Naive thymus-derived CD8-positive, alpha-beta T cell (primary cell): ENCODE results near the gene COA8. TPM values are rescaled to one million over a fixed set of nuclear protein-coding genes. Genes with fewer than 3 reads are reported as not detected.
A peak's percentile ranks its signal among the peaks of the same experiment; 100 is the strongest.

Experiments
- ATAC-seq, 2 donors: fragments of 150-1000 bp; cut with Tn5 transposase in 1 of 2; sonication (Bioruptor Pico), chemical (Tn5 transposase) in 1 of 2; 1 replicate in 1 of 2; 2 replicates in 1 of 2; pipeline ENCODE4 v1.10.0; 2021; ENCODE audit warnings: mild to moderate bottlenecking in 2 of 2, moderate library complexity in 2 of 2
- POLR2A ChIA-PET: fragments of 350-600 bp; sonication (Branson Sonifier 250); formaldehyde crosslinking; loops from one replicate; lab custom pipeline; 2021; ENCODE audit warnings: antibody characterized with exemption; lab: Charles Lee
- DNase-seq, 10 donors: peaks; one replicate each; pipeline versions ENCODE4 v3.0.0 to v3.0.0-alpha.2; 2020 to 2022
- H3K27ac Mint-ChIP-seq, 10 donors: one replicate each; pipeline ENCODE4 v1.8.0; 2020 to 2022; ENCODE audit warnings: mild to moderate bottlenecking in 10 of 10, mixed read lengths in 10 of 10, moderate library complexity in 4 of 10, inconsistent platforms in 1 of 10
- H3K27me3 Mint-ChIP-seq, 5 donors: one replicate each; pipeline ENCODE4 v1.8.0; 2021 to 2022; ENCODE audit warnings: mixed read lengths in 5 of 5
- H3K36me3 Mint-ChIP-seq, 3 donors: one replicate each; pipeline ENCODE4 v1.8.0; 2020 to 2022; ENCODE audit warnings: mixed read lengths in 3 of 3, mild to moderate bottlenecking in 2 of 3, inconsistent platforms in 1 of 3
- H3K4me1 Mint-ChIP-seq, 4 donors: one replicate each; pipeline ENCODE4 v1.8.0; 2021 to 2022; ENCODE audit warnings: mixed read lengths in 4 of 4
- H3K4me3 Mint-ChIP-seq, 10 donors: one replicate each; pipeline ENCODE4 v1.8.0; 2020 to 2022; ENCODE audit warnings: mild to moderate bottlenecking in 10 of 10, mixed read lengths in 10 of 10, moderate library complexity in 6 of 10, inconsistent platforms in 1 of 10
- H3K9me3 Mint-ChIP-seq, 9 donors: one replicate each; pipeline ENCODE4 v1.8.0; 2020 to 2022; ENCODE audit warnings: mixed read lengths in 9 of 9, mild to moderate bottlenecking in 3 of 9, inconsistent platforms in 1 of 9, moderate library complexity in 1 of 9
- polyA plus RNA-seq, 3 donors: library from polyadenylated mRNA; unstranded; fragments of 300-500 nt; fragmentation: Illumina TruSeq; gene quantifications; one replicate each; pipeline ENCODE4 v1.2.3, GENCODE V29; 2021
- total RNA-seq, 8 experiments: library from RNA in 2 of 8; stranded (reverse) in 2 of 8; gene quantifications; one replicate each; pipeline ENCODE4 v1.2.3 and lab custom pipeline; 2021 to 2026

The COA8 gene
- total and polyA plus RNA-seq, 5 experiments from 2014 or later, result 27.4 to 72.0 (median 47.3) TPM

GRCh38 chr14:103547455-103547940 lies 15.3 kb upstream of the COA8 start:
- Mint-ChIP-seq H3K4me1 (peaks cover 0 to 8% (median 6%) of the 10 kb centered on the region in 4 donors), H3K27me3 (peaks cover 0 to 3% (median 0%) of the 10 kb centered on the region in 5 donors), H3K27ac (no peak overlapping the region), H3K4me3 (no peak overlapping the region), H3K9me3 (no peaks in the 10 kb centered on the region), H3K36me3 (peaks cover 0 to 3% (median 0%) of the 10 kb centered on the region in 3 donors)
- POLR2A ChIA-PET, result interaction anchor here (1.0 to 2.1 kb wide), 2 partner anchors 15 to 19 kb away, joined by 4 to 8 read pairs; partner anchors contain the start of genes BAG5 and COA8
- ATAC-seq (no peak), DNase-seq (no peak)

DNA sequence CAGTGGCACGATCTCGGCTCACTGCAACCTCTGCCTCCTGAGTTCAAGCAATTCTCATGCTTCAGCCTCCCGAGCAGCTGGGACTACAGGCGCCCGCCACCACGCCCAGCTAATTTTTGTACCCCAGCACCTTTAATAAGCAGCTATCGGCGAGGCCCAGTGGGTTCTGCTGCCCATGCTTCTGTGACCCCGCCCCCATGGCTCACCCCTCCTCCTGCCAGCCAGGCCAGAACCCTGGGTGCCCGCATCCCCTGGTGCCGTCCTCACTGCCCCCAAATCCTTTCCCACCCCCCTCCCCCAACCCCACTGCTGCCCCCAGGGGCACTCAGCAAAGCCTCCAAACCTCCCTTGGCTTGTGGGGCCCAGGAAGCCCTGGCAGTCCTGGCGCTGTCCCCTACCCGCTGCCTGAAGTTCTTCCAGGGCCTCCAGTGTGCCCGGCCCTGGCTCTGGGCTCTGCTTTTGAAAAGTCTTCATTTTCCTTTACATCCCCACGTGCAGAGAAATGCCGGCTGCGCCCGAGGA lies 14.8 kb upstream of the COA8 start:
- POLR2A ChIA-PET, result interaction anchor here (1.0 to 2.1 kb wide), 2 partner anchors 14 to 20 kb away, joined by 4 to 8 read pairs; partner anchors contain the start of genes BAG5 and COA8
- DNase-seq (no peak), ATAC-seq (no peak)
- H3K27me3 Mint-ChIP-seq, result peaks cover 0 to 3% (median 0%) of the 10 kb centered on the region in 5 donors
- peaks cover 0 to 14% (median 6%) of the 10 kb centered on the region in 4 donors for H3K4me1 Mint-ChIP-seq
- no peaks in the 10 kb centered on the region for H3K9me3 Mint-ChIP-seq
- H3K27ac Mint-ChIP-seq, result no peak overlapping the region
- no peak overlapping the region for H3K4me3 Mint-ChIP-seq
- peaks cover 0 to 4% (median 0%) of the 10 kb centered on the region in 3 donors for H3K36me3 Mint-ChIP-seq

- Mint-ChIP-seq H3K36me3 (peaks cover 0 to 6% (median 0%) of the 10 kb centered on the region in 3 donors), H3K9me3 (no peaks in the 10 kb centered on the region), H3K4me1 (peaks cover 0 to 17% (median 7%) of the 10 kb centered on the region in 4 donors), H3K27ac (peak overlapping the region in 2 of 10 donors; percentile 20 to 27), H3K27me3 (peaks cover 0 to 2% (median 0%) of the 10 kb centered on the region in 5 donors), H3K4me3 (no peak overlapping the region)
- POLR2A ChIA-PET, result interaction anchor here (1.0 kb wide), 1 partner anchor 20 kb away, joined by 4 read pairs; no protein-coding TSS in a partner anchor
- no peak for DNase-seq
- ATAC-seq, result no peak
Measured at GRCh38 chr14:103548463-103549351, 14.1 kb upstream of the COA8 start.

DNA sequence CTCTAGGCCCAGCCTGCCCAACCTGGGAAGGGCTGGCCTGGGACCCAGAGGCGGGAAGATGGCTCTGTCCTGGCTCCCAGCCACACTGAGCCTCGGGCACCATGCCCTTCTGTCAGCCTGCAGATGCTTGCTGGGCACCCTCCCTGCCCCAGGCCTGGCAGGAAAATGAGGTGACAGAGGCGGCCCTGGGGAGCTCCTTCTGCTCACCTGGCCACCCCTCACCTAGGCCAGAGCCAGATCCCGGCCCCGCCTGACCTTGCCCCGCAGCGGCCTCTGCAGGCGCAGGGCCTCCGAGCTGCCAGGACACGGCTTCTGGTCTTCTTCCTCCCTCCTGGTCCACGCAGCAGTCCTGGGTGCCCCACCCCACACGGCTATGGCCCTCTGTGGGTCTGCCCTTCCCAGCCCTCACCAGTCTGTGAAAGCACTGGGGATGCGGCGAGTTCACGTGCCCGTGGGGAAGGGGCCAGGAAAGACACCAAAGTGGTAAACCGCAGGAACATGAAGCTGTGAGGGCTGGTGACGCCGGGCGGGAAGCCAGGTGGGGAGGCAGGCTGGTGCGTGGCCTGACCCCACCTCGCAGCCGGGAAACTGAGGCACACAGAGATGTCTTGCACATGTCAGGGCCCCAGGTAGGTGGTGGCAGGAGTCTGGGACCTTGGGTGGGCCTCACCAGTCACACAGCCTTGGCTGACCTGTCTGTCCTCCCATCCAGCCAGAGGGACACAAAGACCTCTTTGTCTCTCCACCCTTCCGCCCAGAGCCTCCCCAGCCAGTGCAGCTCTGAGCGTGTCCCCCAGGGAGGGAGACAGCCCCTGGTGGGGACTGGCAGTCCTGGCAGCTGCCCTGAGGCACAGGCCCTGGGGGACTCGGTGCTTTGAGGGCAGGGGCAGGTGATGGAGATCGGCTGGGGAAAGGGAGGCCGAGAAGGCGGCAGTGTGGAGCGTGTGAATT lies 13.1 kb upstream of the COA8 start:
- POLR2A ChIA-PET, result interaction anchor here (0.6 to 1.2 kb wide), 2 partner anchors 12 to 22 kb away, joined by 3 read pairs; no protein-coding TSS in a partner anchor
- Mint-ChIP-seq H3K4me3 (no peak overlapping the region), H3K27me3 (peaks cover 0 to under 1% (median 0%) of the 10 kb centered on the region in 5 donors), H3K27ac (no peak overlapping the region), H3K36me3 (peaks cover 0 to 6% (median 0%) of the 10 kb centered on the region in 3 donors), H3K9me3 (no peaks in the 10 kb centered on the region), H3K4me1 (peaks cover 2 to 18% (median 7%) of the 10 kb centered on the region in 4 donors)
- ATAC-seq (no peak), DNase-seq (no peak)

DNA sequence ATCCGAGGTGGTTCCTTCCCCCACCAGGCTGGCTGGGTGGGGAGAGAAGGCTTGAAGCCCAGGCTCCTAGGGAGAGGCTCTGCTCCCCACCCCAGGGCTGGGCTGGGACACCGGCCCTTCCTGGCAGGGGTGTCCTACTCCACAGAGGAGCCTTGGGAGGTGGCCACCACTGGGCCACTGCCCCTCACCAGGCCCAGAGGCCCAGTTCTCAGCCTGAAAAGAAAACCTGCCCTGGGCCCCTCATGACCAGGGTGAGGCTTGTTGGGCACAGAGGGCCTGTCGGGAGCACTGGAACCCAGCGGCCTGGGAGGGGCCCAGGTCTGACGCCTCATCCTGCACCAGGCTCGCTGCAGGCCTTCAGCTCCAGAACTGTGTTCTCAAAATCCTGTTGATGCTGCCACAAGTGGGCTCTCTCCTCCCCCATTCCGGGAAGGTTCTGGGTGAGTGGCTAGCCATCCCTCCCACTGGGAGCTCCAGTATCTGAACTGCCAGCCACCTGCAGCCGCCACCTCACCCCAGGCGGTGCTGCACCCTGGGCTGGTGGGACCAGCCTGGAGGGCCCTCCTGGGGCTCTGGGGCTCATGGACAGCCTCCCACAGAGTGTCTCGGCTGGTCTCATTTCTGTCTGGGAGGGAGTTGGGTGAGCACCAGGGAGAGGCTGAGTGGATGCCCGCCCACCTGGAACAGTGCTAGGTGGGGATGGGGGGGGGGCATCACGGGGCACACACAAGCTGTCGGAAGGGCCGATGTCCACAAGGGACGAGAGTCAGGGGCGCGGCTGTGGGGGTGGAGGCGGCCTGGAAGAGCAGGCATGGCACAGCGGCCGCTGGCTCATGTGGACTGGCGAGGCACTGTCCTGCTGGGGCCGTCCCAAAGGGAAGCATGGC lies 12.1 kb upstream of the COA8 start:
- no peak overlapping the region for H3K4me3 Mint-ChIP-seq
- DNase-seq (no peak), ATAC-seq (no peak)
- H3K27me3 Mint-ChIP-seq, result no peaks in the 10 kb centered on the region
- no peak overlapping the region for H3K27ac Mint-ChIP-seq
- H3K36me3 Mint-ChIP-seq, result peaks cover 0 to 17% (median 0%) of the 10 kb centered on the region in 3 donors
- H3K4me1 Mint-ChIP-seq, result peaks cover 5 to 28% (median 11%) of the 10 kb centered on the region in 4 donors
- H3K9me3 Mint-ChIP-seq, result no peaks in the 10 kb centered on the region
- POLR2A ChIA-PET, result interaction anchor here (1.2 to 1.4 kb wide), 2 partner anchors 11 to 23 kb away, joined by 3 to 8 read pairs; partner anchors contain the start of genes BAG5 and COA8

DNA sequence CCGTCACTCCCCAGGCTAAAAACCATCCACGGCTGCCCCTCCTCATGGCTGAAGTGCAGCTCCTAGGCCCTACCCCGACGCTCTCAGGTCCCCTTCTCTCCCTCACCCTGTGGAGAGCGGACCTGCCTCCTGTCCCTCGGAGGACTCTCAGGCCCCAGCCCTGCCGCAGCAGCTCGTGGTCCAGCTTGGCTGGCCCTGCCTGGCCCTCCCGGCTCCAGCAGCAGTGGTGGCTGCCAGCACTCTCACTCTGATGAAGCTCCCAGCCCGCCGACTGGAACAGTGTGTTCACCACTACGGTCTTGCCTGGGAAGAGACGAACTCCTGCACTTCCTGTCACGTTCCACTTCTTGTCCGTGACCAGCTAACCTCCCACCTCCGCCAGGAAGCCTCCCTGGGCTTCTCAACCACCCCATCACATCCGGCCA lies 11.4 kb upstream of the COA8 start:
- POLR2A ChIA-PET, result interaction anchor here (0.5 to 1.4 kb wide), 2 partner anchors 11 to 139 kb away, joined by 3 to 8 read pairs; partner anchors contain the start of genes BAG5 and COA8
- DNase-seq (no peak), ATAC-seq (no peak)
- peaks cover 0 to 17% (median 0%) of the 10 kb centered on the region in 3 donors for H3K36me3 Mint-ChIP-seq
- peak overlapping the region in 1 of 10 donors; percentile 56 for H3K27ac Mint-ChIP-seq
- no peaks in the 10 kb centered on the region for H3K9me3 Mint-ChIP-seq
- peaks cover 6 to 32% (median 12%) of the 10 kb centered on the region in 4 donors for H3K4me1 Mint-ChIP-seq
- H3K4me3 Mint-ChIP-seq, result no peak overlapping the region
- no peaks in the 10 kb centered on the region for H3K27me3 Mint-ChIP-seq

GRCh38 chr14:103552011-103552845 lies 10.5 kb upstream of the COA8 start:
- Mint-ChIP-seq H3K27ac (peak overlapping the region in 3 of 10 donors; percentile 26 to 80 (median 56)), H3K4me1 (peaks cover 11 to 40% (median 14%) of the 10 kb centered on the region in 4 donors), H3K36me3 (peaks cover 0 to 23% (median 0%) of the 10 kb centered on the region in 3 donors), H3K4me3 (no peak overlapping the region), H3K9me3 (no peaks in the 10 kb centered on the region), H3K27me3 (no peaks in the 10 kb centered on the region)
- POLR2A ChIA-PET, result interaction anchor here (0.6 to 1.4 kb wide), 2 partner anchors 10 to 1438 kb away, joined by 4 to 8 read pairs; partner anchors contain the start of genes BAG5 and COA8
- DNase-seq (no peak), ATAC-seq (no peak)

DNA sequence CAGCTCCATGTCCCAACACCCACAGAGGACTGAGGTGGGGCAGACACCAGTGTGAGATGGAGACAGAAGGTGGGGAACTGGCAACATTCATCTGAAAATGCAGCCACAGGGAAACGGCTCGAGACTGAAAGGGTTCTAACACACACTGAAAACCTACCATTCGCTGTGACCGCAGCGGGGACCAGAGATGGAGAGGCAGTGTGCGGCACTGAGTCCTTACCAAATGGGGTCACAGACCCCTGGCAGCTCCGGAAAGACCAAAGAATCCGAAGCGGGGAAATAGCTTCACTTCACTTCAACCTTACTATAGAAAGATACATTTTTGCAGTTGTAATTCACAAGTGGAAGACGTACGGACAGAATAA lies 9.9 kb upstream of the COA8 start:
- peaks cover 0 to 29% (median 0%) of the 10 kb centered on the region in 3 donors for H3K36me3 Mint-ChIP-seq
- no peak for ATAC-seq
- peaks cover 11 to 44% (median 20%) of the 10 kb centered on the region in 4 donors for H3K4me1 Mint-ChIP-seq
- no peaks in the 10 kb centered on the region for H3K27me3 Mint-ChIP-seq
- H3K9me3 Mint-ChIP-seq, result no peaks in the 10 kb centered on the region
- H3K4me3 Mint-ChIP-seq, result no peak overlapping the region
- H3K27ac Mint-ChIP-seq, result peak overlapping the region in 1 of 10 donors; percentile 26
- POLR2A ChIA-PET, result interaction anchor here (0.6 kb wide), 1 partner anchor 1438 kb away, joined by 4 read pairs; no protein-coding TSS in a partner anchor
- no peak for DNase-seq

- peak overlapping the region in 5 of 10 donors; percentile 15 to 76 (median 68) for H3K27ac Mint-ChIP-seq
- H3K4me3 Mint-ChIP-seq, result peak overlapping the region in 2 of 10 donors; percentile 14 to 34
- H3K27me3 Mint-ChIP-seq, result no peaks in the 10 kb centered on the region
- no peaks in the 10 kb centered on the region for H3K9me3 Mint-ChIP-seq
- ATAC-seq, result no peak
- DNase-seq, result no peak
- H3K36me3 Mint-ChIP-seq, result peaks cover 0 to 56% (median 6%) of the 10 kb centered on the region in 3 donors
- POLR2A ChIA-PET, result no interaction called here
- peaks cover 18 to 61% (median 47%) of the 10 kb centered on the region in 4 donors for H3K4me1 Mint-ChIP-seq
Measured at GRCh38 chr14:103555559-103556337, 7.0 kb upstream of the COA8 start.
